Measurements from ENCODE around the gene COL6A6. TPM values are rescaled to one million over a fixed set of nuclear protein-coding genes. Genes with fewer than 3 reads are reported as not detected.

The COL6A6 gene
- total RNA-seq, 1 experiment from 2014 or later, result not detected

DNA sequence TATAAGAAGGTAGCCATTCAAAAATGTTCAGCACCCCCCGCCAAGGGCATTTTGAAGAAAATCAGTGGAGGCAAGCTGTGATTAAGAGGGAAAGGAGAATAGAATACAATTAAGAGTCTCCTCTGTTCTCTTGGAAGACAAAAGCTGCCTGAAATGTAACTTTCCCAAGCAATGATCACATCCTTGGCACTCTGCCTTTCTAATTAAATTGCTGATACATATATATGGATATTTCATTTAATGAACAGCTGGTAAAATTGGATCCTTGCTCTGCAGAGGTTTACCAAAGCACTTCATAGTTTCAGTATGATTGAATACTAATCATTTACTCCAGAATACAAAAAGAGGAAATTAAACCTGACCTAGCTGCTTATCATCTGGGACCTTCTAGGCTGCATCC is 10.4 kb downstream of the COL6A6 start:
- intact Hi-C loops (cut with micrococcal nuclease; ENCODE audit: unreplicated experiment) (no loop called here), in situ Hi-C loops (cut with HindIII; ENCODE audit: low pct_unique_long_range_greater_than_20kb, low sequenced_read_pairs) (no loop called here)
- DNase-seq (ENCODE audit: low read depth, low spot score) (no peak), ATAC-seq (no peak)
- H3K4me3 ChIP-seq (ENCODE audit: low read depth in 2 of 2, low read length in 2 of 2), result no peak overlapping the region
- POLR2A ChIA-PET, result no interaction called here
- H3K36me3 ChIP-seq (ENCODE audit: control insufficient read depth, insufficient read depth, low read length), result no peaks in the 10 kb centered on the region
- H3K9me3 ChIP-seq (ENCODE audit: control insufficient read depth, insufficient read depth, low read depth, low read length), result no peaks in the 10 kb centered on the region
- no peaks in the 10 kb centered on the region for H3K4me1 ChIP-seq (ENCODE audit: control insufficient read depth, insufficient read depth, low read length)
- TF ChIP-seq CTCF (IDR thresholded peaks at IDR 0.05) (no peak), TCF7L2 (IDR thresholded peaks at IDR 0.05; ENCODE audit: low read depth, low read length) (no peak), SIN3A (IDR thresholded peaks at IDR 0.05; ENCODE audit: borderline replicate concordance, insufficient read depth, low read depth, low read length) (no peak), POLR2AphosphoS5 (IDR thresholded peaks at IDR 0.05; ENCODE audit: low read depth, low read length) (no peak), REST (IDR thresholded peaks at IDR 0.05; ENCODE audit: insufficient read depth in 1 of 2, low read depth in 2 of 2, low read length in 1 of 2) (no peak)
- H3K27ac ChIP-seq (ENCODE audit: low read length), result no peak overlapping the region
- peaks cover 14% of the 10 kb centered on the region for H3K27me3 ChIP-seq (ENCODE audit: control insufficient read depth, insufficient read depth, low read length)
- CTCF ChIA-PET, result no interaction called here
- BruUV-seq (replicated peaks), result no TSS peak

- H3K4me3 ChIP-seq (ENCODE audit: low read depth in 2 of 2, low read length in 2 of 2), result no peak overlapping the region
- no peaks in the 10 kb centered on the region for H3K36me3 ChIP-seq (ENCODE audit: control insufficient read depth, insufficient read depth, low read length)
- CTCF ChIA-PET, result no interaction called here
- no peaks in the 10 kb centered on the region for H3K9me3 ChIP-seq (ENCODE audit: control insufficient read depth, insufficient read depth, low read depth, low read length)
- ATAC-seq, result no peak
- H3K27me3 ChIP-seq (ENCODE audit: control insufficient read depth, insufficient read depth, low read length), result peaks cover 14% of the 10 kb centered on the region
- H3K27ac ChIP-seq (ENCODE audit: low read length), result no peak overlapping the region
- DNase-seq (ENCODE audit: low read depth, low spot score), result no peak
- no peaks in the 10 kb centered on the region for H3K4me1 ChIP-seq (ENCODE audit: control insufficient read depth, insufficient read depth, low read length)
- intact Hi-C loops (cut with micrococcal nuclease; ENCODE audit: unreplicated experiment), result no loop called here
- no TSS peak for BruUV-seq (replicated peaks)
- POLR2A ChIA-PET, result interaction anchor here (0.6 kb wide), 1 partner anchor 365 kb away, joined by 20 read pairs; no protein-coding TSS in a partner anchor
- TF ChIP-seq REST (IDR thresholded peaks at IDR 0.05; ENCODE audit: insufficient read depth in 1 of 2, low read depth in 2 of 2, low read length in 1 of 2) (no peak), TCF7L2 (IDR thresholded peaks at IDR 0.05; ENCODE audit: low read depth, low read length) (no peak), SIN3A (IDR thresholded peaks at IDR 0.05; ENCODE audit: borderline replicate concordance, insufficient read depth, low read depth, low read length) (no peak), POLR2AphosphoS5 (IDR thresholded peaks at IDR 0.05; ENCODE audit: low read depth, low read length) (no peak), CTCF (IDR thresholded peaks at IDR 0.05) (no peak)
- in situ Hi-C loops (cut with HindIII; ENCODE audit: low pct_unique_long_range_greater_than_20kb, low sequenced_read_pairs), result no loop called here
These were observed 11.1 kb downstream of the COL6A6 start for GRCh38 chr3:130528120-130528519.
